Liver (tissue), 3 donors: Measurements from ENCODE around the gene TSPO.

Experiments
- FOXA1 ChIP-seq: IDR thresholded peaks from 2 replicates; pipeline ENCODE4 v1.6.1; 2016; ENCODE audit warnings: antibody characterized with exemption
- GABPA ChIP-seq, 2 donors: IDR thresholded peaks in 1 of 2; conservative IDR thresholded peaks in 1 of 2; 2 replicates each; pipeline ENCODE4 v1.6.1; 2016; ENCODE audit warnings: antibody characterized with exemption in 2 of 2, mild to moderate bottlenecking in 1 of 2, moderate library complexity in 1 of 2
- HNF4A ChIP-seq, 2 donors: conservative IDR thresholded peaks; 2 replicates each; pipeline ENCODE4 v1.6.1; 2016; ENCODE audit warnings: antibody characterized with exemption in 2 of 2, mild to moderate bottlenecking in 2 of 2
- HNF4G ChIP-seq: IDR thresholded peaks from 2 replicates; pipeline ENCODE4 v1.6.1; 2016; ENCODE audit warnings: antibody characterized with exemption
- JUND ChIP-seq, 2 donors: IDR thresholded peaks; 2 replicates each; pipeline ENCODE4 v1.6.1; 2016; ENCODE audit warnings: antibody characterized with exemption in 2 of 2
- RAD21 ChIP-seq, 2 donors: IDR thresholded peaks; 2 replicates each; pipeline ENCODE4 v1.6.1; 2016; ENCODE audit warnings: antibody characterized with exemption in 2 of 2, mild to moderate bottlenecking in 2 of 2
- RXRA ChIP-seq, 2 donors: IDR thresholded peaks; 2 replicates each; pipeline ENCODE4 v1.6.1; 2017 to 2018; ENCODE audit warnings: antibody characterized with exemption in 2 of 2, mild to moderate bottlenecking in 1 of 2
- TAF1 ChIP-seq: conservative IDR thresholded peaks from 2 replicates; pipeline ENCODE4 v1.6.1; 2016; ENCODE audit warnings: antibody characterized with exemption, mild to moderate bottlenecking
- YY1 ChIP-seq: IDR thresholded peaks from 2 replicates; pipeline ENCODE4 v1.6.1; 2016; ENCODE audit warnings: antibody characterized with exemption, mild to moderate bottlenecking
- TF ChIP-seq, protein P1 (sequence below): fragments of 150-350 bp; IDR thresholded peaks from 2 replicates; pipeline ENCODE4 v1.5.1; 2017; ENCODE audit warnings: improper control_type of control experiment, low read depth, low read length; ENCODE audit not compliant: missing input control
- TF ChIP-seq, protein P2 (sequence below): IDR thresholded peaks from 2 replicates; pipeline ENCODE4 v1.6.1; 2016; ENCODE audit warnings: antibody characterized with exemption
- TF ChIP-seq, protein P3 (sequence below): IDR thresholded peaks from 2 replicates; pipeline ENCODE4 v1.6.1; 2016; ENCODE audit warnings: antibody characterized with exemption, mild to moderate bottlenecking
- TF ChIP-seq, protein P4 (sequence below): IDR thresholded peaks from 2 replicates; pipeline ENCODE4 v1.6.1; 2016; ENCODE audit warnings: antibody characterized with exemption
- TF ChIP-seq, protein P5 (sequence below): IDR thresholded peaks from 2 replicates; pipeline ENCODE4 v1.6.1; 2016; ENCODE audit warnings: antibody characterized with exemption
- donor health status: healthy.
- donor health status: healthy.

DNA sequence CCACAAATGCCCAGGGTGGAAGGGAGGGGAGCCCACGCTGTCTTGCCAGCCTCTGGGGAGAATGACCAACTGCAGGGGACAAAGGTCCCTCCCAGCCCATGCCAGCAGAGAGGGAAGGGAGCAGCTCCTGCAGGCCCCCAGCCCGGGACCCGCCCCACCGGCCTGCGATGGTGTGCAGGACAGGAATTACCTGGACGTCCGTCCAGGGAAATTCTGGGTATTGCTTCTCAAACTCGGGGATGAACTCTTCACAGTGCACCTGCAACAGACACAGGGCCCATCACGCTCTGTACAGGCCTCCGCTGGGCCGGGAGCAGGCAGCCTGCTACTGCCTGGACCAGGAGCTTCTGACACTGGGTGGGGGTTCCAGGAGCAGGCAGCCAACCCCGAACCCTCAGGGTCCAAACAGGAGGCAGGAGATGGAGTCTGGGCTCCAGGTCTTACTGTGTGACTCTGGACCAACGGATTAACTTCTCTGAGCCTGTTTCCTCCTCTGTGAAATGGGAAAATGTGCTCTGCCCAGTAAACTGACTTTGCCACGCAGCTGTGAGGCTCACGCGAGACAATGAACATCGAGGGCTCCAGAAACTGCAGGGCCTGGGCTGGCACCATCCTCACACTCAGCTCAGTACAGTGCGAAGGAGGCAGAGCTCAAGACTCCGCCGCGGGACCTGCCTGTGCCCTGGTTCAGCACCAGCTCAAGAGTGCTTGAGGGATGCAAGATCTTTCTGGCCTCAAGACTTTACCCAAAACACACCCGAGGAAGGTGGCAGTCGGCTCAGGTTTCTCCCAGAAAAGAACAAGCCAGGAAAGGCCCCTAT lies 18.2 kb downstream of the TSPO start:
- TF ChIP-seq, protein P1, sequence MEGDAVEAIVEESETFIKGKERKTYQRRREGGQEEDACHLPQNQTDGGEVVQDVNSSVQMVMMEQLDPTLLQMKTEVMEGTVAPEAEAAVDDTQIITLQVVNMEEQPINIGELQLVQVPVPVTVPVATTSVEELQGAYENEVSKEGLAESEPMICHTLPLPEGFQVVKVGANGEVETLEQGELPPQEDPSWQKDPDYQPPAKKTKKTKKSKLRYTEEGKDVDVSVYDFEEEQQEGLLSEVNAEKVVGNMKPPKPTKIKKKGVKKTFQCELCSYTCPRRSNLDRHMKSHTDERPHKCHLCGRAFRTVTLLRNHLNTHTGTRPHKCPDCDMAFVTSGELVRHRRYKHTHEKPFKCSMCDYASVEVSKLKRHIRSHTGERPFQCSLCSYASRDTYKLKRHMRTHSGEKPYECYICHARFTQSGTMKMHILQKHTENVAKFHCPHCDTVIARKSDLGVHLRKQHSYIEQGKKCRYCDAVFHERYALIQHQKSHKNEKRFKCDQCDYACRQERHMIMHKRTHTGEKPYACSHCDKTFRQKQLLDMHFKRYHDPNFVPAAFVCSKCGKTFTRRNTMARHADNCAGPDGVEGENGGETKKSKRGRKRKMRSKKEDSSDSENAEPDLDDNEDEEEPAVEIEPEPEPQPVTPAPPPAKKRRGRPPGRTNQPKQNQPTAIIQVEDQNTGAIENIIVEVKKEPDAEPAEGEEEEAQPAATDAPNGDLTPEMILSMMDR: no peak
- TF ChIP-seq, protein P2, sequence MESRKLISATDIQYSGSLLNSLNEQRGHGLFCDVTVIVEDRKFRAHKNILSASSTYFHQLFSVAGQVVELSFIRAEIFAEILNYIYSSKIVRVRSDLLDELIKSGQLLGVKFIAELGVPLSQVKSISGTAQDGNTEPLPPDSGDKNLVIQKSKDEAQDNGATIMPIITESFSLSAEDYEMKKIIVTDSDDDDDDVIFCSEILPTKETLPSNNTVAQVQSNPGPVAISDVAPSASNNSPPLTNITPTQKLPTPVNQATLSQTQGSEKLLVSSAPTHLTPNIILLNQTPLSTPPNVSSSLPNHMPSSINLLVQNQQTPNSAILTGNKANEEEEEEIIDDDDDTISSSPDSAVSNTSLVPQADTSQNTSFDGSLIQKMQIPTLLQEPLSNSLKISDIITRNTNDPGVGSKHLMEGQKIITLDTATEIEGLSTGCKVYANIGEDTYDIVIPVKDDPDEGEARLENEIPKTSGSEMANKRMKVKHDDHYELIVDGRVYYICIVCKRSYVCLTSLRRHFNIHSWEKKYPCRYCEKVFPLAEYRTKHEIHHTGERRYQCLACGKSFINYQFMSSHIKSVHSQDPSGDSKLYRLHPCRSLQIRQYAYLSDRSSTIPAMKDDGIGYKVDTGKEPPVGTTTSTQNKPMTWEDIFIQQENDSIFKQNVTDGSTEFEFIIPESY: no peak
- TF ChIP-seq FOXA1: no peak
- TF ChIP-seq, protein P3, sequence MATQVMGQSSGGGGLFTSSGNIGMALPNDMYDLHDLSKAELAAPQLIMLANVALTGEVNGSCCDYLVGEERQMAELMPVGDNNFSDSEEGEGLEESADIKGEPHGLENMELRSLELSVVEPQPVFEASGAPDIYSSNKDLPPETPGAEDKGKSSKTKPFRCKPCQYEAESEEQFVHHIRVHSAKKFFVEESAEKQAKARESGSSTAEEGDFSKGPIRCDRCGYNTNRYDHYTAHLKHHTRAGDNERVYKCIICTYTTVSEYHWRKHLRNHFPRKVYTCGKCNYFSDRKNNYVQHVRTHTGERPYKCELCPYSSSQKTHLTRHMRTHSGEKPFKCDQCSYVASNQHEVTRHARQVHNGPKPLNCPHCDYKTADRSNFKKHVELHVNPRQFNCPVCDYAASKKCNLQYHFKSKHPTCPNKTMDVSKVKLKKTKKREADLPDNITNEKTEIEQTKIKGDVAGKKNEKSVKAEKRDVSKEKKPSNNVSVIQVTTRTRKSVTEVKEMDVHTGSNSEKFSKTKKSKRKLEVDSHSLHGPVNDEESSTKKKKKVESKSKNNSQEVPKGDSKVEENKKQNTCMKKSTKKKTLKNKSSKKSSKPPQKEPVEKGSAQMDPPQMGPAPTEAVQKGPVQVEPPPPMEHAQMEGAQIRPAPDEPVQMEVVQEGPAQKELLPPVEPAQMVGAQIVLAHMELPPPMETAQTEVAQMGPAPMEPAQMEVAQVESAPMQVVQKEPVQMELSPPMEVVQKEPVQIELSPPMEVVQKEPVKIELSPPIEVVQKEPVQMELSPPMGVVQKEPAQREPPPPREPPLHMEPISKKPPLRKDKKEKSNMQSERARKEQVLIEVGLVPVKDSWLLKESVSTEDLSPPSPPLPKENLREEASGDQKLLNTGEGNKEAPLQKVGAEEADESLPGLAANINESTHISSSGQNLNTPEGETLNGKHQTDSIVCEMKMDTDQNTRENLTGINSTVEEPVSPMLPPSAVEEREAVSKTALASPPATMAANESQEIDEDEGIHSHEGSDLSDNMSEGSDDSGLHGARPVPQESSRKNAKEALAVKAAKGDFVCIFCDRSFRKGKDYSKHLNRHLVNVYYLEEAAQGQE: no peak
- no peak for TF ChIP-seq TAF1
- TF ChIP-seq, protein P4, sequence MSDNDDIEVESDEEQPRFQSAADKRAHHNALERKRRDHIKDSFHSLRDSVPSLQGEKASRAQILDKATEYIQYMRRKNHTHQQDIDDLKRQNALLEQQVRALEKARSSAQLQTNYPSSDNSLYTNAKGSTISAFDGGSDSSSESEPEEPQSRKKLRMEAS: no peak
- no peak for TF ChIP-seq RXRA (IDR thresholded peaks at IDR 0.05)
- no peak for TF ChIP-seq JUND (IDR thresholded peaks at IDR 0.05)
- no peak for TF ChIP-seq GABPA (IDR thresholded peaks at IDR 0.05 in 1 of 2, conservative IDR thresholded peaks at IDR 0.05 in 1 of 2)
- TF ChIP-seq, protein P5, sequence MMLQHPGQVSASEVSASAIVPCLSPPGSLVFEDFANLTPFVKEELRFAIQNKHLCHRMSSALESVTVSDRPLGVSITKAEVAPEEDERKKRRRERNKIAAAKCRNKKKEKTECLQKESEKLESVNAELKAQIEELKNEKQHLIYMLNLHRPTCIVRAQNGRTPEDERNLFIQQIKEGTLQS: no peak
- TF ChIP-seq RAD21 (IDR thresholded peaks at IDR 0.05): no peak
- no peak for TF ChIP-seq YY1
- no peak for TF ChIP-seq HNF4A (conservative IDR thresholded peaks at IDR 0.05)
- no peak for TF ChIP-seq HNF4G
